Cardiac fibroblast (primary cell): Measurements from ENCODE around the gene DNAH17.

Source experiments
- DNase-seq, 2 donors: peaks; one replicate each; pipeline versions ENCODE4 v3.0.0 to v3.0.0-alpha.2; 2010; ENCODE audit warnings: low read depth in 2 of 2
- H3K4me3 ChIP-seq, 2 donors: replicated peaks in 1 of 2; 1 replicate in 1 of 2; 2 replicates in 1 of 2; pipeline ENCODE4 v1.5.1; 2011; ENCODE audit warnings: low read depth in 2 of 2, low read length in 2 of 2, mild to moderate bottlenecking in 2 of 2, moderate library complexity in 1 of 2
- CTCF ChIP-seq: IDR thresholded peaks from one replicate; pipeline ENCODE4 v1.5.1; 2011; ENCODE audit warnings: low read depth, mild to moderate bottlenecking, low read length, inconsistent platforms

The DNAH17 gene

GRCh38 chr17:78401891-78402290 lies 175.3 kb downstream of the DNAH17 start:
- H3K4me3 ChIP-seq = no peak overlapping the region
- no peak for TF ChIP-seq CTCF
- no peak for DNase-seq

DNA sequence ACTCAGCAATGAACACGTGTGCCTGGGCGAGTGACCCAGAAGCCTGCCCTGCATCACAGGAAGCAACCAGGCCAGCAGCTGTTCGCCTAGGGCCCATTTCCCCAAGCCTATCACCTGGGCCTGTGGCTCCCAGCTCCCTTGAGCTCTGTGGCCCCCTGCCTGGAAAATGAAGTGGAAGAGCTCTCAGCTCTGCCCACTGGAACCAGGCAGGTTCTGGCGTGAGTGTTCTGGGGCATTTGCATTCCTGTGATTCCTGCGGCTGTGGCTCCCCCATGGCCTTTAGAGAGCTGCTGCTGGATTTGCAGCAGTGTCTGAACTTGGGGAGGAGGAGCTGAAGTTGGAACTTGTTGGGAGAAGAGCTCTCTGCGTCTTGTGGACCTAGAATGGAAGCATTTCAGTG lies 175.9 kb downstream of the DNAH17 start:
- no peak overlapping the region for H3K4me3 ChIP-seq
- DNase-seq = peak in 1 of 2 donors; percentile 44
- TF ChIP-seq CTCF = no peak

GRCh38 chr17:78400581-78401240 lies 176.5 kb downstream of the DNAH17 start:
- no peak overlapping the region for H3K4me3 ChIP-seq

DNA sequence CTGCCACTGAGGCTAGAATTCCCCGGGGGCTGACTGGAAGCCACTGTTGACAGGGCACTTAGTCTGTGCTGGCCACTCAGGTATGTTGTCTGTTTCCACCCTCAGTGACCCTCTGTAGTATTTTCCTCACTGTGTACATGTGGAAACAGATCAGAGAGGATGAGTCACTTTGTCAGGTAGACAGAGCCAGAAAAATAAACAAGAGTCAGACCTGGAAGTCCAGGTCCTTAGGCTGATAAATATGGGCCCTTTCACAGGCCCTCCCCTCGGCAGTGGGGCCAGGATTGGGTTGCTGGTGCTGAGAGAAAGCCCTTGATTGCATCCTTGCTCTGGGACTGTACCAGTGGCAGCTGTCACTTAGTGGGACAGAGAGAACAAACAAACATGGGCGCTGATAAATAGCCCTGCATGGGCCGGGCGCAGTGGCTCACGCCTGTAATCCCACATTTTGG lies 177.5 kb downstream of the DNAH17 start:
- DNase-seq = no peak

More at GRCh38 chr17:78400581-78401240, 176.5 kb downstream of the DNAH17 start:
- DNase-seq = no peak
- TF ChIP-seq CTCF = no peak

DNA sequence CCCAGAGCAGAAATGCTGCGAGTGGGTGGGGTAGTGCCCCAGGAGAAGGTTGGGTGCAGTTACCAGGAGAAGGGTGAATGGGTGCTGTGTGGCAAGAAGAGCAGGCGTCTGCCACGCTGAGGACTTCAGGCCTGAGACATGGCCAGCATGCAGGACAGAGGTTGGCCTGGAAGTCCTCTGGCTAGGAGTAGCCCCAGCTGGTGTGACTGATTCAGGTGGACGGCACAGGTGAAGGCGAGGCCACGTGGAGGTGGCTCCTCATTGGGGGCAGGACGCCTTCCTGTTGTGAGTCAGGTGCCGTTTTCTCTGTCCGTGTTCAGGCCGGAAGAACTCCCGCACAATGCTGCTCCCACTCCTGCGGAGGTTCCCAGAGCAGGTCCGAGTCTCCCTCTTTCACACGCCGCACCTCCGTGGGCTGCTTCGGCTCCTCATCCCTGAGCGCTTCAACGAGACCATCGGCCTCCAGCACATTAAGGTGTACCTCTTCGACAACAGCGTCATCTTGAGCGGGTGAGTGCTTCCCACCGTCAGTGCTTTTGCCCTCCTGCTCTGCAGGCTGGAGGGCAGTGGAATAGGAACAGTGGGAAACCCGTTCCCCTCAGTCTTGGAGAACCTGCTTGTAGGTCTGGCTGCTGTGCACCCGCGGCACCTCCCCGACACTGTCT lies 178.0 kb downstream of the DNAH17 start:
- TF ChIP-seq CTCF = no peak
- H3K4me3 ChIP-seq = no peak overlapping the region
- no peak for DNase-seq

More for the DNA sequence above, 177.5 kb downstream of the DNAH17 start:
- TF ChIP-seq CTCF = no peak
- H3K4me3 ChIP-seq = no peak overlapping the region

- DNase-seq = no peak
- no peak overlapping the region for H3K4me3 ChIP-seq
- TF ChIP-seq CTCF = no peak
These were observed 178.8 kb downstream of the DNAH17 start for GRCh38 chr17:78398390-78398789.

- DNase-seq = peak; percentile 59 to 70
- no peak for TF ChIP-seq CTCF
- no peak overlapping the region for H3K4me3 ChIP-seq
These were observed 179.5 kb downstream of the DNAH17 start for GRCh38 chr17:78397681-78398101.
